RWPE2 (cell line): ENCODE results near the gene SEMA6C.
"Not testable (repeated sequence)": the region's sequence is repeated elsewhere in the genome, so short reads cannot be mapped to it uniquely, and the experiment has no call there.

Experiments
- ATAC-seq: fragments of 200-7000 bp; cut with Tn5 transposase; 3 replicates; pipeline ENCODE4 v1.9.1; 2021; ENCODE audit warnings: low read depth
- DNase-seq: peaks from one replicate; pipeline ENCODE4 v3.0.0-alpha.2; 2020; ENCODE audit warnings: low spot score
- H3K27ac ChIP-seq: fragments of 450-650 bp; 2 replicates; pipeline ENCODE4 v1.5.1; 2017; ENCODE audit warnings: mild to moderate bottlenecking; ENCODE audit not compliant: poor library complexity, severe bottlenecking
- H3K27me3 ChIP-seq: fragments of 250-450 bp; sonication (Bioruptor Pico); 2 replicates; pipeline ENCODE4 v1.5.1; 2021; ENCODE audit warnings: mild to moderate bottlenecking, moderate library complexity; ENCODE audit not compliant: insufficient read depth, poor library complexity, severe bottlenecking
- H3K36me3 ChIP-seq: fragments of 250-450 bp; sonication (Bioruptor Pico); 2 replicates; pipeline ENCODE4 v1.5.1; 2020; ENCODE audit warnings: low read depth, mild to moderate bottlenecking, moderate library complexity
- H3K4me1 ChIP-seq: fragments of 250-450 bp; sonication (Bioruptor Pico); 2 replicates; pipeline ENCODE4 v1.5.1; 2021; ENCODE audit warnings: mild to moderate bottlenecking, moderate library complexity; ENCODE audit not compliant: insufficient read depth, poor library complexity, severe bottlenecking
- H3K4me3 ChIP-seq: fragments of 250-450 bp; sonication (Bioruptor Pico); 2 replicates; pipeline ENCODE4 v1.5.1; 2021; ENCODE audit warnings: mild to moderate bottlenecking, moderate library complexity; ENCODE audit not compliant: severe bottlenecking
- H3K9me3 ChIP-seq: fragments of 250-450 bp; sonication (Bioruptor Pico); 2 replicates; pipeline ENCODE4 v1.5.1; 2021; ENCODE audit warnings: mild to moderate bottlenecking, moderate library complexity; ENCODE audit not compliant: severe bottlenecking
- CTCF ChIP-seq: fragments of 450-650 bp; IDR thresholded peaks from one replicate; pipeline ENCODE4 v1.5.1; 2017; ENCODE audit warnings: mild to moderate bottlenecking, moderate library complexity; ENCODE audit not compliant: poor library complexity, severe bottlenecking

The SEMA6C gene

GRCh38 chr1:151189637-151190445 lies 43.4 kb upstream of the SEMA6C start, which contains the start of gene VPS72:
Gene VPS72 (minus strand): TSS chr1:151190197. CDS start chr1:151190121, 76 bp downstream.
- TF ChIP-seq CTCF = no peak
- Histone ChIP-seq H3K4me3 (peak within 1 kb of the TSS; percentile 97), H3K27ac (peak within 1 kb of the TSS; percentile 69), H3K27me3 (no peaks in the 10 kb centered on the region), H3K9me3 (peaks cover 2% of the 10 kb centered on the region), H3K36me3 (peaks cover 21% of the 10 kb centered on the region), H3K4me1 (peaks cover 5% of the 10 kb centered on the region)
- DNase-seq (peak; percentile 86), ATAC-seq (peak; percentile 91)

GRCh38 chr1:151188667-151189066 lies 42.2 kb upstream of the SEMA6C start:
- Histone ChIP-seq H3K36me3 (peaks cover 33% of the 10 kb centered on the region), H3K4me3 (peak overlapping the region; percentile 97), H3K27ac (peak overlapping the region; percentile 69)
- not testable (repeated sequence) for H3K4me1 ChIP-seq, ATAC-seq, DNase-seq, H3K27me3 ChIP-seq, H3K9me3 ChIP-seq

GRCh38 chr1:151187205-151187604 lies 40.8 kb upstream of the SEMA6C start:
- H3K4me3 ChIP-seq = no peak overlapping the region
- peaks cover 39% of the 10 kb centered on the region for H3K36me3 ChIP-seq
- no peak for DNase-seq
- H3K27ac ChIP-seq = no peak overlapping the region
- ATAC-seq = no peak
- peaks cover 2% of the 10 kb centered on the region for H3K9me3 ChIP-seq
- H3K27me3 ChIP-seq = no peaks in the 10 kb centered on the region
- no peak for TF ChIP-seq CTCF
- H3K4me1 ChIP-seq = peaks cover 5% of the 10 kb centered on the region

GRCh38 chr1:151184211-151184610 lies 37.8 kb upstream of the SEMA6C start:
- H3K9me3 ChIP-seq = peaks cover 2% of the 10 kb centered on the region
- TF ChIP-seq CTCF = no peak
- H3K4me1 ChIP-seq = peaks cover 5% of the 10 kb centered on the region
- DNase-seq = no peak
- H3K36me3 ChIP-seq = peaks cover 69% of the 10 kb centered on the region
- H3K27ac ChIP-seq = no peak overlapping the region
- no peaks in the 10 kb centered on the region for H3K27me3 ChIP-seq
- ATAC-seq = no peak
- no peak overlapping the region for H3K4me3 ChIP-seq

GRCh38 chr1:151176514-151177045 lies 30.1 kb upstream of the SEMA6C start:
- DNase-seq (no peak), ATAC-seq (no peak)
- Histone ChIP-seq H3K36me3 (peaks cover 53% of the 10 kb centered on the region), H3K9me3 (no peaks in the 10 kb centered on the region), H3K27ac (no peak overlapping the region), H3K27me3 (no peaks in the 10 kb centered on the region), H3K4me1 (no peaks in the 10 kb centered on the region), H3K4me3 (no peak overlapping the region)
- no peak for TF ChIP-seq CTCF
